NCI-H748 treated with DMSO at 0.1 percent for 48 hours (cell line): ENCODE measurements around the gene TCF23.
"Not testable (repeated sequence)": the region's sequence is repeated elsewhere in the genome, so short reads cannot be mapped to it uniquely, and the experiment has no call there.

Source experiments
- DNase-seq: peaks from one replicate; lab custom pipeline; 2025; lab: John Stamatoyannopoulos, UW

TCF23 gene

DNA sequence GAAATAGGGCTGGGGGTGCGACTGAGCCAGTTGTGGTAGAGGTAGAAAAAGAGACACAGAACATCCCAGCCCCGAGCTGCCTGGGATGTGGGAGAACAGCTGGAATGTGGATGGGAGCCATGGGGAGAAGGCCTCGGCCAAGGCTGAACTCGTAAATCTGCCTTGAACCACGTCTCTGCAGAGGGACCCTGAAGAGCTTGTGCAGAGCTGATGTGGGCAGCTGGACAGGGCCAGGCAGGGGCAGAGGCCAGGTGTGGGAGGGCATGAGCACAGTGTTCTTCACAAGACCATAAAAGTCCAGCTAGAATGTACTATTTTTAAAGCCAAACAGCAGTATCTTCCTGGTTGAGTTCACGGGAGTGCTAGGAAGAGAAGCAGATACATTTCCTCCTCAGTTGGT, 5.7 kb downstream of the TCF23 start:
- no peak for DNase-seq

DNA sequence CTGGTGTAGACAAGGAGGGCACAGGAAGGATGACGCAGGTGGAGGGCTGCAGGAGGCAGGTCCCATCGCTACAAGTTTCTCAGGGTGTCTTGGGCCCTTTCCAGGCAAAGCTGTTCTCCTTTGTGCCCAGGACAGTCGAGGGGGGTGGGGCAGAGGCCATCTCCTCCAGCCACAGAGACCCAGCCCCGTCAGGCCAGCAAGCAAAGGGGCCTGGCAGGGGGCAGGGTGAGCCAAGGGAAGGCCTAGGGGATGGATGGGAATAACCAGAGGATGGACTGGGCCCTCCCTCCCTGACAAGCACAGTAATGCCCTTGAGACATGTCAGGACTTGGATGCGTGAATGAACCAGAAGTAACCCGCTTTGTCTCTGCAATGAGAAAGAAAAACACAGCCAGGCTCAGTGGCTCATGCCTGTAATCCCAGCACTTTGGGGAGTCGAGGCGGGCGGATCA, 6.3 kb downstream of the TCF23 start:
- DNase-seq: no peak

DNA sequence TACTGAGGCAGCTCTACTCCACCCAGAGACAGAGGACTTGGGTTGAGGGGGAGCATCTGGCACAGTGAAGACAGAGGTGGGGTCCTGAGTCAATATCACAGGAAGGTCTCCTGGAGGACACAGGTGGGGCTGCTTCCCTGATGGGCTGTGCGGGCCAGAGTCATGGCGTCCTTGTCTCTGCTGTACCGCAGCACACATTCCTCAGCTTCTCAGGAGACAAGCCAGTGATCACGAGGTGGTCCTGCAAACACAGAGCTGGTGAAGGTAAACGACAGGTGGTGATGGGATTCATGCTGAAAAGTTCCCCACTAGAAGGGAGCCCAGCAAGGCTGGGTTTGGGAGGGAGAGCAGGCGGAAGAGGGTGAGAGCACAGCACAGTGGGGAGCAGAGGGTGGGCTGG, 9.7 kb downstream of the TCF23 start:
- no peak for DNase-seq

DNA sequence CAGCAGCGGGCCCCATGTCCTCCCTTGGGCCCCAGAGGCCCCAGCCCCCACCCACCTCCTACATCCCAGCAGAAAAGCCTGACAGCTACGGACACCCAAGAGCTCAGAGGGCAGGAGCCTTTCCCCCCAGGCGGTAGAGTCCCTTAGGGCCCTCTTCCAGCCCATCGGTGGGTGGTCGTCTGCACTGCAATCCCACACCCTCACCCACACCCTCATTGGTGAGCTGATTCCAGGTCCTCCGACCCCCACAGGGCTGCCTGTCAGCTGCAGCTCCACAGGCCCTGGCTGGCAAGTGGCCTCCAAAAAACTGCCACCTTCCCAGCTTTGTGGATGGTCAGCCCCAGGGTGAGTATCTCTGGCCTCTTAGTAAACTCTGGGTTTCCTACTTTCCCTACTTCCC, 10.5 kb downstream of the TCF23 start:
- no peak for DNase-seq

DNA sequence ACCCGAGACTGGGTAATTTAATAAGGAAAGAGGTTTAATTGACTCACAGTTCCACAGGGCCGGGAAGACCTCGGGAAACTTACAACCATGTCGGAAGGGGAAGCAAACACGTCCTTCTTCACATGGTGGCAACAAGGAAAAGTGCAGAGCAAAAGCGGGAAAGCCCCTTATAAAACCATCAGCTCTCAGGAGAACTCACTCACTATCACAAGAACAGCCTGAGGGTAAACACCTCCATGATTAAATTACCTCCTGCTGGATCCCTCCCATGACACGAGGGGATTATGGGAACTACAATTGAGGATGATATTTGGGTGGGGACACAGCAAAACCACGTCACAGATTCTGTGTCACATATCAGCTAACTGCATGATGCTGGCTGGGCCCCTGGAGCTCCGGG, 11.4 kb downstream of the TCF23 start:
- DNase-seq: no peak

DNA sequence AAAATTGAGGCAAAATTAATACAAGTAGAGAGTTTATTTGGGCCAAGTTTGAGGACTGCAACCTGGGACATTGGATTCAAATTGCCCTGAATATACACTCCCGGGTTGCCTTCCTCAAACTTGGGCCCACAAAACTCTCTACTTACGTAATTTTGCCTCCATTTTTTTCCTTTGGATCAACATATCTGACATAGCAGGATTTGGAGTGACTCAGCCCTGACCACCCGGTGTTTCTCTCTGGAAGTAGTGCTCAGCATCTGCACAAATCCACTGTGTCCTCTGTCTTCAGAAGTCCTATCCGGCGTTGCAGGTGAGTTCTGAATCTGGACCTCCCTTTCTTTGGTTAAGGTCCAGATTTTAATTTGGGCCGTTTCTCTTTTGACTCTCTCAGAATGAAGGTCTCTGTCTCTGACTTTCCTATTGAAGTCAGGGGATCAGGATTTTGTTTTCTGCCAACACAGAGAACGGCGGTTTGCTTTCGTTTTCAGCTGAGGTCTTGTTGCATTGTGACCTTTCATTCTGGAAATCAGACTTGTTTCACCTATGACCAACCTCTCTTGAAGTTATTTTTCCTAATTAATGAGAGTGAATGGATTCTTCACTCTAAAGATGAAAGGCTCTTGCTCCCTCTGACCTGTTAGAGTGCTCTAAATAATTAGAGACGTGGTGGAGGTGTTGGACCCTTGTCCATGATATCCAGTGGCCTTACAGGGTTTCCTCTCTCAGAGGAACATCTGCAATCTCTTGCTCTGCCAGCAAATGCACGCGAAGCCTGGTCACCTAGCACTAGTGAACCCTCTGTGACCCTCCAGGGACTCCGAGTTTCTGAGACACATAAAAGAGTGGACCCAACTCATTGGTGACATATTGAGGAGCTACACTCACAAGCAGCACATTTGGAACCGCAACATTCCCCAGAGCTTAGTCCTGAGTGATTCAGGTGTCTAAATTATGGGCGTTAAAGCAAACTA, 13.6 kb downstream of the TCF23 start:
- no peak for DNase-seq

DNA sequence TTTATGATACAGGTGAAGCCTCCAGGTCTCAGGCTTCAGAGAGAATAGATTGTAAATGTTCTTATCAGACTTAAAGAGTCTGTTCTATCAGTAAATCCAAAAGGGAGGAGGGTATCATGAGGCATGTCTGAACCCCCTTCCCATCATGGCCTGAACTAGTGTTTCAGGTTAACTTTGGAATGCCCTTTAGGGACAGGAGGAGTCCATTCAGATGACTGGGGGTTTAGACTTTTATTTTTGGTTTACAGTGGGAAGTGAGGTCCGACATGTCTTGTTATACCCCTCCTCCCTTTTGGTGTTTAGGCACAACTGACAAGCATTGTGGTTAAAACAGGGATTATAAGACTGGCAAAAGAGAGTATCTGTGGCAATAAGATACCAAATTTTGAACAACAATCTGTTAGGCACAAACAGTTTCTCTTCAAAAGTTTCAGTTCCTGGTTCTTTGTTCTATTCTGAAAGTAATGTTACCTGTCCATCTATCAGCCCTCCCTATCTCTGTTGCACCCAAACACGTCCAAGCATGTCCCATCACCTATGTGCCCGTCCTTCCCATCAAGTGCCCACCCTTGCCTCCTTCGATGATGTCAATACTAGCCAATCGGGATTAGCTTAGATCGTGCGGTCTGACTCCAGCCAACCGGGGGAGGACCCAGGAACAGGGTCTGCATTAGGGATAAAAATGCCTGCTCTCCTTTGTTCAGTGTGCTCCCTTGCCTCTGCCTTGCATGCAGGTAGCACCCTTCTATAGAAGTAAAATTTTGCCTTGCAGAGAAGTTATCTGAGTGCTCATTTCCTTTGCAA, 16.4 kb downstream of the TCF23 start:
- DNase-seq: no peak

DNA sequence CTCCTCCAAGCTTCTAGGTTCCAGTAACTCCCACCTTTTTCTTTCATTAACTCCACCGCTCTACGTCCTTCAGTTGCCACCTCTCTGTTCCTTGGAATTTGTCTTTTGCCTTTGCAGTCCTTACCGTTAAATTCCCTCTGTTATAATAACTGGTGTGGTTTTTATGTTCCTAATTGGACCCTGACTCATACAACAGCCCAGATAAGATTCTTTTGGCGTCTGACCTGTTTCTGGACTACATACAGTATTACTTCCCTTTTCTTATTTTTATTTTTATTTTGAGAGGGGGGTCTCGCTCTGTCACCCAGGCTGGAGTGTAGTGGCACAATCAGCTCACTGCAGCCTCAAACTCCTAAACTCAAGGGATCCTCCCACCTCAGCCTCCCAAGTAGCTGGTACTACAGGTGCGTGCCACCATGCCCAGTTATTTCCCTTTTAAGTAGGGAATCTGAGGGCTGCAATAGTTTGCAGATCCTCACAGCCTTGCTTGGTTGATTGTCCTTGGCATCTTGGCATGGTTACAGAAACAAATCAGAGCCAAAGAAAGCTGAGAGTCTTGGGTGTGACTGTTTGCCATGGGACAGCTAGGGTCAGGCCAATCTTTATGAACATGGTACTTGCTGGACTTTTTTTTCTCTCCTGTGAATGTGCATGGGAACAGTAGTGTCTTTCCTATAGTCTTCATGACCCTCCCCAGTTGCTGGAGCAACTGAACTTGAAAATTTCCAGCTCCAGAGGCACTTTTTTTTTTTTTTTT, 22.0 kb downstream of the TCF23 start:
- DNase-seq: no peak

DNA sequence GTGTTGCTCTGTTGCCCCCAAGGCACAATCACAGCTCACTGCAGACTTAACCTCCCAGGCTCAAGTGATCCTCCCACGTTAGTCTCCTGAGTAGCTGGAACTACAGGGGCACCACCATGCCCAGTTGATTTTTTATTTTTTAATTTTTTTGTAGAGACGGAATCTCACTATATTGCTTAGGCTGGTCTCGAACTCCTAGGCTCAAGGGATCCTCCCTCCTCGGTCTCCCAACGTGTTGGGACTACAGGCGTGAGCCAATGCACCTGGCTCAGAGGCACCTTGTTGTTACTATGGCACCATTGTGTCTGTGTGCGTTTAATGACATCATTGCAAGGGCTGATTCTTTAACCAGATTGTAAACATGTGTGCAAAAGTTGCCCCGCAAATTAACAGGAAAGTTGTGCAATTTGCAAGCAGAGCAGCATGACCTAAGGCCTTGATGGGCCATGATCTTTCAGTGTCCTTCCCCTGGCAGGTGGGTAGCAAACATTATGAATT, 22.6 kb downstream of the TCF23 start:
- no peak for DNase-seq

DNA sequence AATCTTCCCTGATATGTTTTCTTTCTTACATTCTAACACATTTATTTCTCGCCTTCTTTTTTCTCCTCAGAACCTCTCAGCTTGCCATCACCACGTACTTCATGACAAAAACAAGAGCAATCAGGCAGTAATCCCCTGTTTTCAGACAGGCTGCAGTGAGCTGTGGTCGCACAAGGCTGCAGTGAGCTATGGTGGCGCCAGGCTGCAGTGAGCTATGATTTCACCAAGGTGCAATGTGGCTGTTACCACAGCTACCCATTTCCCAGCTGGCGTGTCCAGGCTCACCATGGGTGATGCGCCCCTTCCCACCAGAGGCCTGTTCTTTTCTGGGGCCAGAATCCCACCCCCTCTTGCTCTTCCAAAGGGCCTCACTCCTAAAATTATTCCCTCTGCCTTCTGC, 25.8 kb downstream of the TCF23 start:
- DNase-seq: no peak

DNA sequence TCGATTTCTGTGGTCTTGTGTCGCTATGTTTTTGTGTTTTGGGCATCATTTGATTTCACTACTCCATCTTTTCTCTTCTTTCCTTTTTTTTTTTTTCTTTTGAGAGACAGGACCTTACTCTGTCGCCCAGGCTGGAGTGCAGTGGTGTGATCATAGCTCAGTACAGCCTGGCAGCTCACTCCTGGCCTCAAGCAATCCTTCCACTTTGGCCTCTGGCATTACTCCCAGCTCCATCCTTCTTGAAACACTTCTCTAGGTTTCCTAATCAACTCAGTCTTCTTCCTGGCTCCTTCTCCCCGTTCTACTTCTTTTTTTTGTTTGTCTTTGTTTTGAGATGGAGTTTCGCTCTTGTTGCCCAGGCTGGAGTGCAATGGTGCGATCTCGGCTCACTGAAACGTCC, 26.5 kb downstream of the TCF23 start:
- DNase-seq: no peak

DNA sequence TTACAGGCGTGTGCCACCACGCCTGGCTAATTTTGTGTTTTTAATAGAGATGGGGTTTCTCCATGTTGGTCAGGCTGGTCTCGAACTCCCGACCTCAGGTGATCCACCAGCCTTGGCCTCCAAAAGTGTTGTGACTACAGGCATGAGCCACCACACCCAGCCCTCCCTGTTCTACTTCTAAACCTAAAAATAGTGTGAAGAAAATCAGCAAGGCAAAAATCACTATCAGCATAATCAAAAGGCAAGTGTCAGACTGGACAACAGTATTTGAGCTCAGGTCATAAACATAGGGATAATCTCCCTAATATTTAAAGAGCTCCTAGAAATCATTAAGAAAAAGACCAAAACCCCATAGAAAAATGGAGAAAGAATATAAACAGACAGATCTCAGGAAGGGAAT, 27.0 kb downstream of the TCF23 start:
- DNase-seq: not testable (repeated sequence)

DNA sequence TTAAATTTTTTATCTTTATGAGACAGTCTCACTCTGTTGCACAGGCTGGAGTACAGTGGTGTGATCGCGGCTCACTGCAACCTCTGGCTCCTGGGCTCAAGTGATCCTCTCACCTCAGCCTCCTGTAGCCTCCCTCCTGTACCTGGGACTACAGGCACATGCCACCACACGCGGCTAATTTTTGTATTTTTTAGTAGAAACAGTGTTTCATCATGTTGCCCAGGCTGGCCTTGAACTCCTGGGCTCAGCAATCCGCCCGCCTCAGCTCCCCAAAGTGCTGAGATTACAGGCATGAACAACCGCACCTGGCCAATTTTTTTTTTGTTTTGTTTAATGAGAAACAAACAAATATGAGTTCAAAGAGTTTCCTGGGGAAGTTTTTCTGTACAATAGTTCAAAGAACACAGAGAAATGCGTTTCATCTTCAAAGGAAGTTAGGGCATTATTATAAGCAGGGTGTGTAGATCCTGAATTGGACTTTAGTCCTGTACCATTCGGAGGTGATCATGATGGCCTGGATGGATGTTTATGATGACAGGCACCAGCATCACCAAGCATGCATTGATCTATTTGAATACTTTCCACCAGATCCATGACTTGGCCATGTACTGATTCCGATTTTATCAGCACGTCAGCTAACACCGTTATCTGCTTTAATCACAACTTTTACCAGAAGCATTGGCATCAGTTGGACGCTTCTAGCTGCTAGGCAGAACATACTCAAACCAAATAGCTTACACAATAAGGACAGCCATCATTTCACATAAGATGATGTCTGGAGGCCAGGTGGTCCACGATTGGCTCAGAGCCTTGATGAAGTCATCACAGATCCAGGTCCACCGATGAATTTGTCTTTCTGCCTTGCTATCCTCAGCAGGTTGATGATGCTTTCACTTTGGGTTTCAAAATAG, 28.9 kb downstream of the TCF23 start:
- no peak for DNase-seq

DNA sequence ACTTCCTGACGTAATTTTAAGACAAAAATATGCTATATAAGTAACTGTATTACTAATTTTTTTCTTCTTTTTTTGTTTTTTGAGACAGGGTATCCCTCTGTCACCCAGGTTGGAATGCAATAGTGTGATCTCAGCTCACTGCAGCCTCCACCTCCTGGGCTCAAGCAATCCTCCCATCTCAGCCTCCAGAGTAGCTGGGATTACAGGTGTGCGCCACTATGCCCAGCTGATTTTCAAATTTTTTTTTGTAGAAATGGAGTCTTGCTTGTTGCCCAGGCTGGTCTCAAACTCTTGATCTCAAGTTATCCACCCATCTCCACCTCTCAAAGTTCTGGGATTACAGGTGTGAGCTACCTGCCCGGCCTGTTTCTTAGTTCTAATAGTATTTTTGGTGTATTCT, 29.7 kb downstream of the TCF23 start:
- no peak for DNase-seq

DNA sequence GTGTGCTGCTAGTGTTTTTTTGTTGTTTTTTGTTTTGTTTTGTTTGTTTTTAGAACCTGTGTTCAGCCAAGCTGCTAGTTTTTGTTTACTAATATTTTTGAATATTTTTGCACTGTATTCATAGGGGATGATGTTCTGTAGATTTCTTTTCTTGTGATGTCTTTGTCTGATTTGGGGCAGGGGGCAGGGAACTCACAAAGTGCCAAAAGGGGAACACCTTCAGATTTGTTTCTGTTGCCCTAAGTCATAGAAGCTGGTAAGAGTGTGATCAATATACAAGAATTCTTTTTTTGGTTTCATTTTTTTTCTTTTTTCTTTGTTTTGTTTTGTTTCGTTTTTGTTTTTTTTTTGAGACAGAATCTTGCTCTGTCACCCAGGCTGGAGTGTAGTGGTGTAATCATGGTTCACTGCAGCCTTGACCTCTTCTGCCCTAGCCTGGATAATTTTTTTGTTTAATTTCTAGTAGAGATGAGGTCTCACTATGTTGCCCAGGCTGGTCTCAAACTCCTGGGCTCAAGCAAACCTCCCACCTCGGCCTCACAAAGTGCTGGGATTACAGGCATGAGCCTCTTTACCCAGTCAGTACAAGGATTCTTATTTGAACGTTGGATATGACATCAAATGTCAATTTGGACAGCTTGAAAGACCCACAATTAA, 30.7 kb downstream of the TCF23 start:
- DNase-seq: no peak

DNA sequence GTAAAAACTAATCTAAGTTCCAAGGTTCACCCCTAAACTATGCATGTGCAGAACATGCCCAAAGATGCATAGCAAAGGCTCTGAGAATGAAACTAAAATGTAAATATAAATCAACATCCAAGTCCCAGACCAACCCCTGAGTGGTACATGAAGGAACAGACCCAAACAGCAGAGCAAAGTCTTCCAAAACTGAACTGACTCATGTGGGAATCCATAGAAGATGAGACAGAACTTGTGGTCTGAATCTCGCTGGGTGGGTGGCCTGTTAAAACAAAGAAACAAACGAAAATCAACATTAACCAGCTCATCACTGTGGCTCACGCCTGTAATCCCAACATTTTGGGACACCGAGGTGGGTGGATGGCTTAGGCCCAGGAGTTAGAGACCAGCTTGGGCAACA, 33.5 kb downstream of the TCF23 start:
- DNase-seq: no peak

DNA sequence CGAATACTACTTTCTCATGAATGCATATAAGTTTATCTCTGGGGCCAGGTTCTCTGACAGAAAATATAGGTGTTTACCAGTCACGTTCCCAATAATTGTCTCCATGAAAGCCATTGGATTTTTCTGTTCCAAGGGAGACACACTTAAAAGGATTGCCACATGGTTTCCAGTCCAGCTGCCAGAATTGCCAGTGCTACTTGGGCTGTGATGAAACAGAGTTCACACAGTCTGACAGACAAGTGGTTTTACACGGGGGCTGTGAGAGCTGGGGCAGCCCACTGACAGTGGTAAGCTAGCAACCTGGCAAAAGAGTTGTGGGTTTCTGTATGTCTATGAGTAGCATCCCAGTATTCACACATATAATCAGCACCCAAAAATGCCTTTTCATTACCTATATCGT, 35.3 kb downstream of the TCF23 start:
- no peak for DNase-seq

DNA sequence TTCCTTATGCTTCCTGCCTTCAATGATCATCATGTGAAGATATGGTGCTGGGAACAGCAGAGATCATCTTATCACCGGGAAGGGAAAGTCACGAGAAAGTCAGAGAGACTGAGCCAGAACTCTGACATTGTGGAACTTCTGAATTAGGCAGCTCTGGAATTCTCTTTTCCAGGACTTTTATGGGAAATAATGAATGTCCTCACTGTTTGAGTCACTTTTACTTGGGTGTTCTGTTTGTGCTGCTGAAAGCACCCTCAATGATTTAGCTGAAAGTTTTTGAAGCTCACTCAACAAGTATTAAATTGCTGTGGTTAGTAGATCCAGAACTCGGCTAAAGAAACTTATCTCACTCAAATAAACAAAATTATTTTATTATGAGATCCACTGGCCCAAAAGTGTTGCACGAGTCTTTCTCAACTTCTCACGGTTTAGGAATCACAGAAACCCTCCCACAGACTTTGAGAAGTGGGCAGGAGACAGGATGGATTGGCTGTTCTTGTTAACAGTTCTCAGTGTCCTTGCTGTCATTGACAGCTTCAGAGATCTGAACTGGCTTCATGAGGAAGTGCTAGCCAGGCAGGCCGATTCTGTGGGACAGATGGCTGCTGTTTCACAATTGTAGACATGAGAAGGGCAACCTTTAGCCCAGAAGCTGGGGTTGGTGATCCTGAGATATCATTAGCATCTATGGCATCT, 36.7 kb downstream of the TCF23 start:
- DNase-seq: no peak

DNA sequence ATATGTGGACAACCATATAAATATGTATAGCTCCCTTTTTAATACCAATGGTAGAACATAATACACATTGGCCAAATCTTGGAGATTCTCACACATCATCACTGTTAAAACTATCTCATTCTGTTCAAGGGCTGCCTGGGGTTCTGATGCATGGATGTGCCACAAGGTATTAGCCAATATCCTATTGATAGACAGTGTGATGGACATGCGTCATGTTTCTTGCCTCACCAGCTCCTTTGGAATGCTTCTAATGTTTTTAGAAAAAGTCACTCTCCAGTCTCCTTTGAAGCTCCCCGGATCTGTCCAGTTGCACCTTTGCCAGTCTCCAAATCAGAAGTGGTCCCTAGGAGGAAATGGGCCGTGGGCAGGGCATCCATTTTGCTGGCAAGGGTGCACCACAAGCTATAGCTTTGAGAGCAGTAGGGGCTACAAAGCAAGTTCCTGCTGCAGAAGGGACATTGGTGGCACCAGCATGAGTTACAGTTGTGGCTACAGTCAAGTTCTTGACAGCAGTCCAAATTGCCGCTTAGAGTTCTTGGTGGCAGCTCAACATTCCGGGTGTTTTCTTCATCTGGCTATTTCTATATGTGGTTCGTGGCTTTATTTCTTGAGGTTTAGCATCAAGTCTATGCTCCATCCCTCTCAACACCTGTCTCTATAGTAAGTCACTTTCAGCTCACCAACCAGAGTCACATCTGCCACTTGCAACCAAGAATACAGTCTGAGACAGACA, 38.0 kb downstream of the TCF23 start:
- DNase-seq: no peak
